ENCODE measurements around the gene DAGLA.

DNA sequence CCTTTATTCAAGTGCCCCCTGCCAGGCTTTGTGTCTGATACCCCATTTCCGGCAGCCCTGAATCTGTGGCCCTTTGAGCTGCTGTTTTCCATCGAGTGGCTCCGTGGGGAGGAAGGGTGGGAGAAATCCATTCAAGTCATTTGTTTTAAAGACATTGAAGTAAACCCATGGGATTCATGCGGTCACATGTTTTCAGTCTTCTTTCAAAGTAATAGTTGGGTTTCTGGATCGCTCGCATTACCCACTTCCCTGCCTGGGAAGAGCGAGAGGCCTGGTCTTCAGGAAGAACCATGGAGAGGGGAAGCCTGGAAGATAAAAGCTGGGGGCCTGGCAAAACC, 14.4 kb downstream of the DAGLA start:
- TF ChIP-seq EZH2 (IDR thresholded peaks at IDR 0.05; ENCODE audit: insufficient read depth, poor library complexity, severe bottlenecking) = no peak
- TF ChIP-seq EZH2phosphoT487 (IDR thresholded peaks at IDR 0.05; ENCODE audit: insufficient read depth, low read depth) = no peak

All from GM23248 (cell line).